ENCODE results near the gene DCAF12L1. TPM values are rescaled to one million over a fixed set of nuclear protein-coding genes. Genes with fewer than 3 reads are reported as not detected.

DCAF12L1 gene
- 1 to 10 TPM; 1.9 to 2.8 TPM for total RNA-seq
- 0.46 TPM for polyA plus RNA-seq (2013, experiment 1 of 2)
- polyA plus RNA-seq (2013, experiment 2 of 2) = 0.25 TPM
- long read RNA-seq, experiment 1 = 0 reads
- long read RNA-seq, experiment 2, transcript DCAF12L1-201 (2 exons, 3,382 nt) = major isoform, 11 of 11 reads
- long read RNA-seq, experiment 2, partial matches to known transcripts = 0 of 11 reads
- long read RNA-seq, experiment 2, other reads (novel, unspliced or antisense) = 0 of 11 reads
- long read RNA-seq, experiment 3, transcript DCAF12L1-201 (2 exons, 3,382 nt) = major isoform, 19 of 19 reads
- long read RNA-seq, experiment 3, partial matches to known transcripts = 0 of 19 reads
- long read RNA-seq, experiment 3, other reads (novel, unspliced or antisense) = 0 of 19 reads
- long read RNA-seq, experiment 4 = 0 reads

DNA sequence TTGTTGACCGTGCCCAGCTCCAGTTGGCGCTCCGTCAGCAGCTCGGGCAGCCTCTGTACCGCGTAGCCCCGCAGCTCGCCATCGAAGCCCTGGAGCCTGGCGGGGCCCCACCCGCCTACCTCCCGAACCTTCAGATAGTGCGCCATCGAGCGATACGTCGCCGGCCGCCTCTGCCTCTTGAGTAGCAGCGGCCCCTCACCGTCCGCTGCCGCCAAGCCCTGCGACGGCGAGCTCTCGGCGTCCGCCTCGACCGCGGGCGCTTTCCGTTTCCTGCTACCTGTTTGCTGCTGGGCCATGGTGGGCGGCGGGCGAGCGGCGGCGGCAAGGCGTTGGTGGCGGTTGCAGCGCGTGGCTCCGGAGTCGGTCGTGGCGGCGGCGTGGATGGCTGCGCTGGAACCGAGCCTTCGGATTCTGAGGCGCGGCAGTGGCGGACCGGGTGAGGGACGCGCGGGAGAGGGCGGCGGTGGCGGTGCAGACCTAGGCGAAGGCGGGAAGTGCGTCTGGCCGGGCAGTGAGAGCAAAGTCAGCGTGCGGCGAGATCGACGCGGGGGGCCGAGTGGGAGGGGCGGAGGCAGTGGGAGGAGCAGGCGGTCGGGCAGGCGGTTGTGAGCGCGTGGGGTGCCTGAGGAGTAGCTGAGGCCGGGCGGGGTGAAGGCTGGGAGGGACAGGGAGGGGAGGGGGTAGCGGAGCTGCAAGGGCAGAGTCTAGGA, at the start of gene DCAF12L1:
TSS of gene DCAF12L1 (minus strand) at position 502 of the 710 bp plus-strand sequence. CDS start at position 296, 206 bp downstream.
- Mint-ChIP-seq H3K27ac (no peak within 1 kb of the TSS), H3K4me1 (no peaks in the 10 kb centered on the region), H3K9me3 (peaks cover 27% of the 10 kb centered on the region), H3K27me3 (ENCODE audit: insufficient read depth) (peaks cover 43% of the 10 kb centered on the region), H3K36me3 (ENCODE audit: low read depth) (no peaks in the 10 kb centered on the region), H3K4me3 (peak within 1 kb of the TSS; percentile 64)
- DNase-seq = peak; percentile 85
- Histone ChIP-seq H3K4me1 (ENCODE audit: control insufficient read depth, insufficient read depth, low read length) (no peaks in the 10 kb centered on the region), H3K27ac (ENCODE audit: low read depth, low read length) (no peak within 1 kb of the TSS), H3K4me3 (ENCODE audit: low read length) (no peak within 1 kb of the TSS), H3K27me3 (ENCODE audit: control insufficient read depth, insufficient read depth, low read length, poor library complexity, severe bottlenecking) (peaks cover 16% of the 10 kb centered on the region), H3K36me3 (ENCODE audit: control insufficient read depth, insufficient read depth, low read length) (no peaks in the 10 kb centered on the region), H3K9ac (ENCODE audit: extremely low read depth, low read length, poor library complexity, severe bottlenecking) (no peak within 1 kb of the TSS), H3K9me3 (ENCODE audit: control insufficient read depth, low read length) (no peaks in the 10 kb centered on the region)
- TF ChIP-seq, protein P1, sequence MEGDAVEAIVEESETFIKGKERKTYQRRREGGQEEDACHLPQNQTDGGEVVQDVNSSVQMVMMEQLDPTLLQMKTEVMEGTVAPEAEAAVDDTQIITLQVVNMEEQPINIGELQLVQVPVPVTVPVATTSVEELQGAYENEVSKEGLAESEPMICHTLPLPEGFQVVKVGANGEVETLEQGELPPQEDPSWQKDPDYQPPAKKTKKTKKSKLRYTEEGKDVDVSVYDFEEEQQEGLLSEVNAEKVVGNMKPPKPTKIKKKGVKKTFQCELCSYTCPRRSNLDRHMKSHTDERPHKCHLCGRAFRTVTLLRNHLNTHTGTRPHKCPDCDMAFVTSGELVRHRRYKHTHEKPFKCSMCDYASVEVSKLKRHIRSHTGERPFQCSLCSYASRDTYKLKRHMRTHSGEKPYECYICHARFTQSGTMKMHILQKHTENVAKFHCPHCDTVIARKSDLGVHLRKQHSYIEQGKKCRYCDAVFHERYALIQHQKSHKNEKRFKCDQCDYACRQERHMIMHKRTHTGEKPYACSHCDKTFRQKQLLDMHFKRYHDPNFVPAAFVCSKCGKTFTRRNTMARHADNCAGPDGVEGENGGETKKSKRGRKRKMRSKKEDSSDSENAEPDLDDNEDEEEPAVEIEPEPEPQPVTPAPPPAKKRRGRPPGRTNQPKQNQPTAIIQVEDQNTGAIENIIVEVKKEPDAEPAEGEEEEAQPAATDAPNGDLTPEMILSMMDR (conservative IDR thresholded peaks at IDR 0.05) = no peak
- WGBS, 2 experiments (ENCODE audit: insufficient coverage in 1 of 2, insufficient read length in 1 of 2) = 11 to 34% methylated on average over 7 to 80 of the region's 83 CpGs

DNA sequence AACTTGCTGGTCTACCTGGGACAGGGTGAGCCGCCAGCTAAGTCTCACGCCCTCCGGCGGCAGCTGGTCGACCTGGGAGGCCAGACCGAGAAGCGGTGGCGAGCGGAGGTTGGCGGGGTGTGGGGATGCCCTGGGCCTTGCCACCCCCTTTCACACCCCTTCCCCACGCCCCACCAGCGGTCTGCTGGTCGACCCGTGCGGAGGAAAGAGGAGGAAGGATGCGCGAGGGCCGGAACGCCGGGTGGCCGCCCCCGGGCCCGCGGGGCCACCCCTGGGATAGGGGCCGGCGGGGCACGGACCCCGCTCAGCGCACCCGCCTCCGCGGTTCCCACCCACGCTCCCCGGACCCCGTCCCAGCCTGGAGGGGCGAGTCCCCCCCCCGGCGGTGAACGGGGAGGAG, 28.3 kb upstream of the DCAF12L1 start:
- WGBS, 2 experiments (ENCODE audit: insufficient coverage in 1 of 2, insufficient read length in 1 of 2) = 98% methylated on average over 21 of the region's 39 CpGs; no CpG with 5 or more reads in 1 of the 2 experiments
- H3K9me3 ChIP-seq (ENCODE audit: control insufficient read depth, low read length) = no peaks in the 10 kb centered on the region
- Mint-ChIP-seq H3K27ac (no peak overlapping the region), H3K27me3 (ENCODE audit: insufficient read depth) (no peaks in the 10 kb centered on the region), H3K36me3 (ENCODE audit: low read depth) (no peaks in the 10 kb centered on the region), H3K9me3 (peaks cover 11% of the 10 kb centered on the region), H3K4me1 (no peaks in the 10 kb centered on the region), H3K4me3 (no peak overlapping the region)
- no peaks in the 10 kb centered on the region for H3K36me3 ChIP-seq (ENCODE audit: control insufficient read depth, insufficient read depth, low read length)
- H3K4me3 ChIP-seq (ENCODE audit: low read length) = no peak overlapping the region
- DNase-seq = no peak
- no peaks in the 10 kb centered on the region for H3K4me1 ChIP-seq (ENCODE audit: control insufficient read depth, insufficient read depth, low read length)
- TF ChIP-seq, protein P1 (conservative IDR thresholded peaks at IDR 0.05) = no peak
- H3K27me3 ChIP-seq (ENCODE audit: control insufficient read depth, insufficient read depth, low read length, poor library complexity, severe bottlenecking) = no peaks in the 10 kb centered on the region
- no peak overlapping the region for H3K9ac ChIP-seq (ENCODE audit: extremely low read depth, low read length, poor library complexity, severe bottlenecking)
- H3K27ac ChIP-seq (ENCODE audit: low read depth, low read length) = no peak overlapping the region

DNA sequence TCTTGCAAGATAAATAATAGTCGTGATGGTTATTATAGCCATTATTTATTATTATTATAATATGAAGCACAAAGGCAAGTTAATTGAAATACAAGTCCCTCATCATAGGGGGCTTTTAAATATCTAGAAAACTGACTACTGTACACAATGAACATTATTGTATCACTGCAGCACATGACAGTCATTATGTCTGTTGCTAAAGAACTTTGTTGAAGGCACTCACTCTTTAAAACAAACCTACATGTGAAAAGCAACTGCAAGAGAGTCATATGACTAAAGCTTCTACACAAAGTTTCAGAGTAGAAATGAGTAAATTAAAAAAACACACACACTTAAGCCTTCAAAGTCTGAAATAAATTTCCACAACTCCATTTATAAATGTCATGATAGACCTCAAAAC, 23.3 kb upstream of the DCAF12L1 start:
- WGBS, 2 experiments (ENCODE audit: insufficient coverage in 1 of 2, insufficient read length in 1 of 2) = no CpG with 5 or more reads among the region's 1 CpG
- Mint-ChIP-seq H3K36me3 (ENCODE audit: low read depth) (no peaks in the 10 kb centered on the region), H3K9me3 (peaks cover 10% of the 10 kb centered on the region), H3K27me3 (ENCODE audit: insufficient read depth) (no peaks in the 10 kb centered on the region), H3K27ac (no peak overlapping the region), H3K4me1 (no peaks in the 10 kb centered on the region), H3K4me3 (no peak overlapping the region)
- no peak overlapping the region for H3K9ac ChIP-seq (ENCODE audit: extremely low read depth, low read length, poor library complexity, severe bottlenecking)
- TF ChIP-seq, protein P1 (conservative IDR thresholded peaks at IDR 0.05) = no peak
- H3K4me1 ChIP-seq (ENCODE audit: control insufficient read depth, insufficient read depth, low read length) = no peaks in the 10 kb centered on the region
- no peak overlapping the region for H3K27ac ChIP-seq (ENCODE audit: low read depth, low read length)
- no peak overlapping the region for H3K4me3 ChIP-seq (ENCODE audit: low read length)
- H3K36me3 ChIP-seq (ENCODE audit: control insufficient read depth, insufficient read depth, low read length) = no peaks in the 10 kb centered on the region
- no peak for DNase-seq
- H3K9me3 ChIP-seq (ENCODE audit: control insufficient read depth, low read length) = no peaks in the 10 kb centered on the region
- no peaks in the 10 kb centered on the region for H3K27me3 ChIP-seq (ENCODE audit: control insufficient read depth, insufficient read depth, low read length, poor library complexity, severe bottlenecking)

All from endodermal cell (in vitro differentiated cells).